Neuronal stem cell (in vitro differentiated cells): Measurements from ENCODE around the gene RPEL1.

ENCODE experiments used
- DNase-seq: peaks from one replicate; pipeline ENCODE4 v3.0.0-alpha.2; 2013; ENCODE audit warnings: low spot score
- H2AFZ ChIP-seq: one replicate; pipeline ENCODE4 v1.6.1; 2013; ENCODE audit warnings: mild to moderate bottlenecking, low read length, inconsistent platforms
- H2AK5ac ChIP-seq: 2 replicates; pipeline ENCODE4 v1.6.1; 2013; ENCODE audit warnings: low read depth, mild to moderate bottlenecking, inconsistent platforms, low read length, moderate library complexity, mixed read lengths
- H2BK120ac ChIP-seq: 2 replicates; pipeline ENCODE4 v1.6.1; 2013; ENCODE audit warnings: low read depth, mild to moderate bottlenecking, inconsistent platforms, low read length, moderate library complexity, mixed read lengths
- H2BK12ac ChIP-seq: one replicate; pipeline ENCODE4 v1.6.1; 2013; ENCODE audit warnings: low read length, inconsistent platforms
- H2BK15ac ChIP-seq: 2 replicates; pipeline ENCODE4 v1.6.1; 2013; ENCODE audit warnings: mild to moderate bottlenecking, low read length, inconsistent platforms, mixed read lengths
- H2BK5ac ChIP-seq: one replicate; pipeline ENCODE4 v1.6.1; 2013; ENCODE audit warnings: inconsistent platforms, mild to moderate bottlenecking, low read length, moderate library complexity
- H3K14ac ChIP-seq: one replicate; pipeline ENCODE4 v1.6.1; 2013; ENCODE audit warnings: low read length, inconsistent platforms
- H3K18ac ChIP-seq: 2 replicates; pipeline ENCODE4 v1.6.1; 2013; ENCODE audit warnings: low read length, inconsistent platforms
- H3K23ac ChIP-seq: 2 replicates; pipeline ENCODE4 v1.6.1; 2013; ENCODE audit warnings: low read depth, mild to moderate bottlenecking, mixed read lengths, low read length, inconsistent platforms; ENCODE audit not compliant: poor library complexity
- H3K27ac ChIP-seq: replicated peaks from 3 replicates; pipeline ENCODE4 v1.5.1; 2013; ENCODE audit warnings: low read length, inconsistent platforms
- H3K27me3 ChIP-seq, 3 experiments: 2 replicates each; pipeline ENCODE4 v1.6.1; 2013; ENCODE audit warnings: low read length in 3 of 3, mild to moderate bottlenecking in 2 of 3, inconsistent platforms in 1 of 3, low read depth in 1 of 3, mixed read lengths in 1 of 3, moderate library complexity in 1 of 3; ENCODE audit not compliant: control insufficient read depth in 3 of 3, insufficient read depth in 3 of 3
- H3K36me3 ChIP-seq, 2 donors: replicated peaks in 1 of 2; 2 replicates each; pipeline ENCODE4 v1.6.1; 2013; ENCODE audit warnings: low read length in 2 of 2; ENCODE audit not compliant: control insufficient read depth in 2 of 2, insufficient read depth in 2 of 2
- H3K4ac ChIP-seq: 2 replicates; pipeline ENCODE4 v1.6.1; 2013; ENCODE audit warnings: inconsistent platforms, mild to moderate bottlenecking, low read length, moderate library complexity
- H3K4me1 ChIP-seq, 2 donors: 1 replicate in 1 of 2; 2 replicates in 1 of 2; pipeline ENCODE4 v1.6.1; 2013; ENCODE audit warnings: low read length in 2 of 2, low read depth in 1 of 2; ENCODE audit not compliant: control insufficient read depth in 2 of 2, insufficient read depth in 1 of 2
- H3K4me2 ChIP-seq: one replicate; pipeline ENCODE4 v1.6.1; 2013; ENCODE audit warnings: mild to moderate bottlenecking, low read length, inconsistent platforms; ENCODE audit not compliant: insufficient read depth, poor library complexity, severe bottlenecking
- H3K4me3 ChIP-seq, 2 donors: 2 replicates each; pipeline ENCODE4 v1.5.1; 2013; ENCODE audit warnings: low read length in 2 of 2, mild to moderate bottlenecking in 2 of 2, inconsistent platforms in 1 of 2, moderate library complexity in 1 of 2
- H3K79me1 ChIP-seq: one replicate; pipeline ENCODE4 v1.6.1; 2013; ENCODE audit warnings: low read depth, mild to moderate bottlenecking, inconsistent platforms, low read length, moderate library complexity
- H3K9ac ChIP-seq: one replicate; pipeline ENCODE4 v1.6.1; 2013; ENCODE audit warnings: mild to moderate bottlenecking, low read depth, low read length, inconsistent platforms; ENCODE audit not compliant: poor library complexity
- H3K9me3 ChIP-seq, 2 donors: replicated peaks in 1 of 2; 2 replicates each; pipeline versions ENCODE3 to v1.6.1; 2013; ENCODE audit warnings: low read length in 2 of 2, mild to moderate bottlenecking in 2 of 2, inconsistent platforms in 1 of 2, low read depth in 1 of 2, mixed read lengths in 1 of 2, moderate library complexity in 1 of 2; ENCODE audit not compliant: control insufficient read depth in 2 of 2, insufficient read depth in 1 of 2
- H4K8ac ChIP-seq: one replicate; pipeline ENCODE4 v1.6.1; 2013; ENCODE audit warnings: low read depth, mild to moderate bottlenecking, inconsistent platforms, low read length, moderate library complexity
- H4K91ac ChIP-seq: one replicate; pipeline ENCODE4 v1.6.1; 2013; ENCODE audit warnings: low read length, low read depth, mild to moderate bottlenecking, inconsistent platforms; ENCODE audit not compliant: poor library complexity
- WGBS, 2 donors: extraction: QIAGEN DNeasy Blood & Tissue Kit; methylation state at CpG; one replicate each; pipeline ENCODE4 v1.1.7; 2013; ENCODE audit warnings: missing lambda C conversion rate in 2 of 2, mixed read lengths in 1 of 2; ENCODE audit not compliant: insufficient read length in 2 of 2, insufficient replicate concordance in 1 of 2; ENCODE audit errors: extremely low coverage in 2 of 2; 5-methylcytosine and 5-hydroxymethylcytosine counted together

The RPEL1 gene

GRCh38 chr10:103287992-103288391 is 42.3 kb downstream of the RPEL1 start:
- Histone ChIP-seq H3K14ac (no peak overlapping the region), H3K4me2 (no peak overlapping the region), H2BK12ac (no peak overlapping the region), H2AFZ (no peak overlapping the region), H2BK5ac (no peak overlapping the region), H4K8ac (no peak overlapping the region), H3K23ac (no peak overlapping the region), H3K9ac (no peak overlapping the region), H3K27ac (no peak overlapping the region), H2BK15ac (no peak overlapping the region), H3K27me3 (no peaks in the 10 kb centered on the region), H3K4me3 (no peak overlapping the region), H3K4me1 (no peaks in the 10 kb centered on the region), H3K4ac (no peak overlapping the region), H3K18ac (no peak overlapping the region), H3K36me3 (peaks cover 0 to 39% of the 10 kb centered on the region in 2 donors), H4K91ac (no peak overlapping the region), H3K79me1 (no peaks in the 10 kb centered on the region), H3K9me3 (no peaks in the 10 kb centered on the region), H2BK120ac (no peak overlapping the region), H2AK5ac (no peak overlapping the region)
- WGBS, 2 donors: no CpG with 5 or more reads among the region's 5 CpGs
- DNase-seq: no peak

- Histone ChIP-seq H2BK120ac (no peak overlapping the region), H4K91ac (no peak overlapping the region), H3K4me1 (no peaks in the 10 kb centered on the region), H2AK5ac (no peak overlapping the region), H3K4ac (no peak overlapping the region), H3K9ac (no peak overlapping the region), H3K18ac (no peak overlapping the region), H2BK12ac (no peak overlapping the region), H3K9me3 (no peaks in the 10 kb centered on the region), H3K4me2 (no peak overlapping the region), H2BK5ac (no peak overlapping the region), H2BK15ac (no peak overlapping the region), H4K8ac (no peak overlapping the region), H3K27me3 (no peaks in the 10 kb centered on the region), H3K14ac (no peak overlapping the region), H3K27ac (no peak overlapping the region), H3K36me3 (peaks cover 0 to 37% of the 10 kb centered on the region in 2 donors), H3K4me3 (no peak overlapping the region), H3K23ac (no peak overlapping the region), H3K79me1 (no peaks in the 10 kb centered on the region), H2AFZ (no peak overlapping the region)
- no peak for DNase-seq
- no CpG with 5 or more reads among the region's 4 CpGs for WGBS, 2 donors
Observed at GRCh38 chr10:103291588-103291987, 45.9 kb downstream of the RPEL1 start.

- H2BK5ac ChIP-seq: no peak overlapping the region
- H2BK12ac ChIP-seq: no peak overlapping the region
- H3K23ac ChIP-seq: no peak overlapping the region
- H3K4me1 ChIP-seq: no peaks in the 10 kb centered on the region
- H3K18ac ChIP-seq: no peak overlapping the region
- H3K27me3 ChIP-seq: no peaks in the 10 kb centered on the region
- H2AFZ ChIP-seq: no peak overlapping the region
- WGBS, 2 donors: no CpG with 5 or more reads among the region's 2 CpGs
- H3K9ac ChIP-seq: no peak overlapping the region
- H2AK5ac ChIP-seq: no peak overlapping the region
- no peak overlapping the region for H3K27ac ChIP-seq
- no peak overlapping the region for H4K91ac ChIP-seq
- no peaks in the 10 kb centered on the region for H3K36me3 ChIP-seq
- no peaks in the 10 kb centered on the region for H3K79me1 ChIP-seq
- H2BK120ac ChIP-seq: no peak overlapping the region
- H3K4me3 ChIP-seq: no peak overlapping the region
- no peak overlapping the region for H3K4ac ChIP-seq
- no peak overlapping the region for H2BK15ac ChIP-seq
- no peak overlapping the region for H3K4me2 ChIP-seq
- no peak overlapping the region for H3K14ac ChIP-seq
- H4K8ac ChIP-seq: no peak overlapping the region
- no peak for DNase-seq
- no peaks in the 10 kb centered on the region for H3K9me3 ChIP-seq
Observed at GRCh38 chr10:103295374-103296015, 49.8 kb downstream of the RPEL1 start.
